ENCODE results near the gene DNMT3L.
"Not testable (repeated sequence)": the region's sequence is repeated elsewhere in the genome, so short reads cannot be mapped to it uniquely, and the experiment has no call there.

- TF ChIP-seq CTCF, POLR2A (IDR thresholded peaks at IDR 0.05): not testable (repeated sequence)
Measured at GRCh38 chr21:44227614-44228013, 34.1 kb downstream of the DNMT3L start.
